ENCODE results near the gene DYNC1LI1.

- TF ChIP-seq, protein P1, sequence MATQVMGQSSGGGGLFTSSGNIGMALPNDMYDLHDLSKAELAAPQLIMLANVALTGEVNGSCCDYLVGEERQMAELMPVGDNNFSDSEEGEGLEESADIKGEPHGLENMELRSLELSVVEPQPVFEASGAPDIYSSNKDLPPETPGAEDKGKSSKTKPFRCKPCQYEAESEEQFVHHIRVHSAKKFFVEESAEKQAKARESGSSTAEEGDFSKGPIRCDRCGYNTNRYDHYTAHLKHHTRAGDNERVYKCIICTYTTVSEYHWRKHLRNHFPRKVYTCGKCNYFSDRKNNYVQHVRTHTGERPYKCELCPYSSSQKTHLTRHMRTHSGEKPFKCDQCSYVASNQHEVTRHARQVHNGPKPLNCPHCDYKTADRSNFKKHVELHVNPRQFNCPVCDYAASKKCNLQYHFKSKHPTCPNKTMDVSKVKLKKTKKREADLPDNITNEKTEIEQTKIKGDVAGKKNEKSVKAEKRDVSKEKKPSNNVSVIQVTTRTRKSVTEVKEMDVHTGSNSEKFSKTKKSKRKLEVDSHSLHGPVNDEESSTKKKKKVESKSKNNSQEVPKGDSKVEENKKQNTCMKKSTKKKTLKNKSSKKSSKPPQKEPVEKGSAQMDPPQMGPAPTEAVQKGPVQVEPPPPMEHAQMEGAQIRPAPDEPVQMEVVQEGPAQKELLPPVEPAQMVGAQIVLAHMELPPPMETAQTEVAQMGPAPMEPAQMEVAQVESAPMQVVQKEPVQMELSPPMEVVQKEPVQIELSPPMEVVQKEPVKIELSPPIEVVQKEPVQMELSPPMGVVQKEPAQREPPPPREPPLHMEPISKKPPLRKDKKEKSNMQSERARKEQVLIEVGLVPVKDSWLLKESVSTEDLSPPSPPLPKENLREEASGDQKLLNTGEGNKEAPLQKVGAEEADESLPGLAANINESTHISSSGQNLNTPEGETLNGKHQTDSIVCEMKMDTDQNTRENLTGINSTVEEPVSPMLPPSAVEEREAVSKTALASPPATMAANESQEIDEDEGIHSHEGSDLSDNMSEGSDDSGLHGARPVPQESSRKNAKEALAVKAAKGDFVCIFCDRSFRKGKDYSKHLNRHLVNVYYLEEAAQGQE (IDR thresholded peaks at IDR 0.05), result no peak
- TF ChIP-seq RAD21 (conservative IDR thresholded peaks at IDR 0.05 in 1 of 2, IDR thresholded peaks at IDR 0.05 in 1 of 2), result no peak
- TF ChIP-seq CEBPB (IDR thresholded peaks at IDR 0.05), result no peak
- TF ChIP-seq, protein P2, sequence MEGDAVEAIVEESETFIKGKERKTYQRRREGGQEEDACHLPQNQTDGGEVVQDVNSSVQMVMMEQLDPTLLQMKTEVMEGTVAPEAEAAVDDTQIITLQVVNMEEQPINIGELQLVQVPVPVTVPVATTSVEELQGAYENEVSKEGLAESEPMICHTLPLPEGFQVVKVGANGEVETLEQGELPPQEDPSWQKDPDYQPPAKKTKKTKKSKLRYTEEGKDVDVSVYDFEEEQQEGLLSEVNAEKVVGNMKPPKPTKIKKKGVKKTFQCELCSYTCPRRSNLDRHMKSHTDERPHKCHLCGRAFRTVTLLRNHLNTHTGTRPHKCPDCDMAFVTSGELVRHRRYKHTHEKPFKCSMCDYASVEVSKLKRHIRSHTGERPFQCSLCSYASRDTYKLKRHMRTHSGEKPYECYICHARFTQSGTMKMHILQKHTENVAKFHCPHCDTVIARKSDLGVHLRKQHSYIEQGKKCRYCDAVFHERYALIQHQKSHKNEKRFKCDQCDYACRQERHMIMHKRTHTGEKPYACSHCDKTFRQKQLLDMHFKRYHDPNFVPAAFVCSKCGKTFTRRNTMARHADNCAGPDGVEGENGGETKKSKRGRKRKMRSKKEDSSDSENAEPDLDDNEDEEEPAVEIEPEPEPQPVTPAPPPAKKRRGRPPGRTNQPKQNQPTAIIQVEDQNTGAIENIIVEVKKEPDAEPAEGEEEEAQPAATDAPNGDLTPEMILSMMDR (IDR thresholded peaks at IDR 0.05), result no peak
- no peak for TF ChIP-seq ESRRA (IDR thresholded peaks at IDR 0.05; ENCODE audit: borderline replicate concordance, low read length)
- no peak for TF ChIP-seq RARB (CRISPR knock-in tag; IDR thresholded peaks at IDR 0.05)
- TF ChIP-seq TP53 (CRISPR knock-in tag; IDR thresholded peaks at IDR 0.05), result no peak
Measured at GRCh38 chr3:32508711-32509110, 61.9 kb downstream of the DYNC1LI1 start.
